ENCODE measurements around the gene TRIM45.
A peak's percentile ranks its signal among the peaks of the same experiment; 100 is the strongest.

Gene TRIM45

DNA sequence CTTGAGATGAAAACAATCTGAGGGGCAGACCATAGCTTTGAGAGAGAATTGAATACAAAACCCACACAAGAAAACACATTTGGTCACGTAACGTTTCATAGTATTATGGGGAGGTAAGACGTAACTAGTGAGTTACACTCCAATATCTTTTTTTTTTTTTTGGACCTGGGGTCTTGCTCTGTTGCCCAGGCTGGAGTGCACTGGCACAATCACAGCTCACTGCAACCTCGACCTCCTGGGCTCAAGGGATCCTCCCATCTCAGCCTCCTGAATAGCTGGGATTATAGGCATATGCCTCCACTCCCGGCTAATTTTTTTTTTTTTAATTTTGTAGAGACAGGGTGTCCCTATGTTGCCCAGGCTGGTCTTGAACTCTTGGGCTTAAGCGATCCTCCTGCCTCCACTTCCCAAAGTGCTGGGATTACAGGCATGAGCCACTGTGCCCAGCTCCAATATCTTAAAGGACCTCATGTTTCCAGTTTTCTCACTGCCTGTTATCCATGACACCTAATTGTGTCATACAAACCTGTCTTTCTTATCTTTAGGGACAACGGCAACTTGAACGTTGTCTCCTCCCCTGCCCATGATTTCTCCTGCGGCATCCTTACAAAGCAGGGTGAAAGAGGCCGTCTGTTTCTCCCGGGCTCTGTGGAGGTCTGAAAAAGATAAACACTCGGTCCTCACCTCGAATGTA, 5.3 kb downstream of the TRIM45 start:
- ChIA-PET CTCF (interaction anchor here (1.0 kb wide), 2 partner anchors 12 to 169 kb away, joined by 3 read pairs; no protein-coding TSS in a partner anchor), POLR2A (no interaction called here)
- H3K27ac ChIP-seq (ENCODE audit: extremely low read depth, low read depth, low read length) = no peak overlapping the region
- H3K4me1 ChIP-seq (ENCODE audit: control insufficient read depth, insufficient read depth, low read length) = no peaks in the 10 kb centered on the region
- no peaks in the 10 kb centered on the region for H3K9me3 ChIP-seq (ENCODE audit: control insufficient read depth, insufficient read depth, low read depth, low read length)
- no peak overlapping the region for H3K4me3 ChIP-seq (ENCODE audit: low read depth, low read length)
- peak; percentile 68; the same call in 1 of the 2 replicates for TF ChIP-seq ZNF121 (tag by site-specific recombination; IDR thresholded peaks at IDR 0.05)
- TF ChIP-seq, protein P1, sequence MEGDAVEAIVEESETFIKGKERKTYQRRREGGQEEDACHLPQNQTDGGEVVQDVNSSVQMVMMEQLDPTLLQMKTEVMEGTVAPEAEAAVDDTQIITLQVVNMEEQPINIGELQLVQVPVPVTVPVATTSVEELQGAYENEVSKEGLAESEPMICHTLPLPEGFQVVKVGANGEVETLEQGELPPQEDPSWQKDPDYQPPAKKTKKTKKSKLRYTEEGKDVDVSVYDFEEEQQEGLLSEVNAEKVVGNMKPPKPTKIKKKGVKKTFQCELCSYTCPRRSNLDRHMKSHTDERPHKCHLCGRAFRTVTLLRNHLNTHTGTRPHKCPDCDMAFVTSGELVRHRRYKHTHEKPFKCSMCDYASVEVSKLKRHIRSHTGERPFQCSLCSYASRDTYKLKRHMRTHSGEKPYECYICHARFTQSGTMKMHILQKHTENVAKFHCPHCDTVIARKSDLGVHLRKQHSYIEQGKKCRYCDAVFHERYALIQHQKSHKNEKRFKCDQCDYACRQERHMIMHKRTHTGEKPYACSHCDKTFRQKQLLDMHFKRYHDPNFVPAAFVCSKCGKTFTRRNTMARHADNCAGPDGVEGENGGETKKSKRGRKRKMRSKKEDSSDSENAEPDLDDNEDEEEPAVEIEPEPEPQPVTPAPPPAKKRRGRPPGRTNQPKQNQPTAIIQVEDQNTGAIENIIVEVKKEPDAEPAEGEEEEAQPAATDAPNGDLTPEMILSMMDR (tag by site-specific recombination; IDR thresholded peaks at IDR 0.05) = no peak
- no peak for TF ChIP-seq ZNF521 (tag by site-specific recombination; IDR thresholded peaks at IDR 0.05)
- no peak for TF ChIP-seq ZNF211 (tag by site-specific recombination; IDR thresholded peaks at IDR 0.05; ENCODE audit: low read depth)
- no peak for TF ChIP-seq IKZF3 (tag by site-specific recombination; IDR thresholded peaks at IDR 0.05)
- no peak for TF ChIP-seq ZNF585B (tag by site-specific recombination; IDR thresholded peaks at IDR 0.05)
- H3K36me3 ChIP-seq (ENCODE audit: control insufficient read depth in 2 of 2, insufficient read depth in 1 of 2, low read length in 2 of 2) = peaks cover 0 to 62% of the 10 kb centered on the region in 2 experiments; a peak in 2 of 3 replicates

DNA sequence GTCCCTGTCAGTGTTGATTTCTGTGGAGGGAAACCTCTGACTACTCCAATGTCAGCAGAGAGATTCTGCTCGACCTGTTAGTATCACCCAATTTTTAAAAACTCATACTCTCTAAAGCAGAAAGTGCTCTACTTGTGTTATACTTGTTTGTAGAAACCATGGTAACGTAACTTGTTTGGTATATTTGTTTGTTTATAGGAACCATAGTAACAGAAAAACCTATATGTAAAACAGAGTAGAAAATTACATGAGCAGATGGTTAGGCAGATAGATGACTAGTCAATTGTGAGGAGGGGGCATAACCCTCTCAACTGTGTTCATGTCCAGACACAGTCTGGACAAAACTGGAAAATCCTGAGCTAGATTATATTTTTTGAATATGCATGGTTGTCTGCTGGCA, 6.7 kb downstream of the TRIM45 start:
- Histone ChIP-seq H3K9me3 (ENCODE audit: control insufficient read depth, insufficient read depth, low read depth, low read length) (no peaks in the 10 kb centered on the region), H3K4me1 (ENCODE audit: control insufficient read depth, insufficient read depth, low read length) (no peaks in the 10 kb centered on the region), H3K4me3 (ENCODE audit: low read depth, low read length) (no peak overlapping the region), H3K36me3 (ENCODE audit: control insufficient read depth in 2 of 2, insufficient read depth in 1 of 2, low read length in 2 of 2) (peaks cover 0 to 74% of the 10 kb centered on the region in 2 experiments; a peak in 2 of 3 replicates), H3K27ac (ENCODE audit: extremely low read depth, low read depth, low read length) (no peak overlapping the region)
- POLR2A ChIA-PET = no interaction called here
- TF ChIP-seq ZNF777 (tag by site-specific recombination; IDR thresholded peaks at IDR 0.05; ENCODE audit: borderline replicate concordance) (no peak), ZNF791 (tag by site-specific recombination; IDR thresholded peaks at IDR 0.05) (no peak), ZNF555 (tag by site-specific recombination; conservative IDR thresholded peaks at IDR 0.05) (no peak), TCF7L2 (IDR thresholded peaks at IDR 0.05; ENCODE audit: borderline replicate concordance, low read depth, low read length) (no peak), ZNF23 (tag by site-specific recombination; IDR thresholded peaks at IDR 0.05; ENCODE audit: borderline replicate concordance) (no peak), ZNF596 (tag by site-specific recombination; IDR thresholded peaks at IDR 0.05) (no peak), ZNF146 (tag by site-specific recombination; IDR thresholded peaks at IDR 0.05) (no peak), ZNF140 (tag by site-specific recombination; IDR thresholded peaks at IDR 0.05) (no peak)
- TF ChIP-seq, protein P2, sequence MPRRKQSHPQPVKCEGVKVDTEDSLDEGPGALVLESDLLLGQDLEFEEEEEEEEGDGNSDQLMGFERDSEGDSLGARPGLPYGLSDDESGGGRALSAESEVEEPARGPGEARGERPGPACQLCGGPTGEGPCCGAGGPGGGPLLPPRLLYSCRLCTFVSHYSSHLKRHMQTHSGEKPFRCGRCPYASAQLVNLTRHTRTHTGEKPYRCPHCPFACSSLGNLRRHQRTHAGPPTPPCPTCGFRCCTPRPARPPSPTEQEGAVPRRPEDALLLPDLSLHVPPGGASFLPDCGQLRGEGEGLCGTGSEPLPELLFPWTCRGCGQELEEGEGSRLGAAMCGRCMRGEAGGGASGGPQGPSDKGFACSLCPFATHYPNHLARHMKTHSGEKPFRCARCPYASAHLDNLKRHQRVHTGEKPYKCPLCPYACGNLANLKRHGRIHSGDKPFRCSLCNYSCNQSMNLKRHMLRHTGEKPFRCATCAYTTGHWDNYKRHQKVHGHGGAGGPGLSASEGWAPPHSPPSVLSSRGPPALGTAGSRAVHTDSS (tag by site-specific recombination; IDR thresholded peaks at IDR 0.05) = no peak
- TF ChIP-seq, protein P3, sequence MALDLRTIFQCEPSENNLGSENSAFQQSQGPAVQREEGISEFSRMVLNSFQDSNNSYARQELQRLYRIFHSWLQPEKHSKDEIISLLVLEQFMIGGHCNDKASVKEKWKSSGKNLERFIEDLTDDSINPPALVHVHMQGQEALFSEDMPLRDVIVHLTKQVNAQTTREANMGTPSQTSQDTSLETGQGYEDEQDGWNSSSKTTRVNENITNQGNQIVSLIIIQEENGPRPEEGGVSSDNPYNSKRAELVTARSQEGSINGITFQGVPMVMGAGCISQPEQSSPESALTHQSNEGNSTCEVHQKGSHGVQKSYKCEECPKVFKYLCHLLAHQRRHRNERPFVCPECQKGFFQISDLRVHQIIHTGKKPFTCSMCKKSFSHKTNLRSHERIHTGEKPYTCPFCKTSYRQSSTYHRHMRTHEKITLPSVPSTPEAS (tag by site-specific recombination; IDR thresholded peaks at IDR 0.05) = no peak
- TF ChIP-seq, protein P4, sequence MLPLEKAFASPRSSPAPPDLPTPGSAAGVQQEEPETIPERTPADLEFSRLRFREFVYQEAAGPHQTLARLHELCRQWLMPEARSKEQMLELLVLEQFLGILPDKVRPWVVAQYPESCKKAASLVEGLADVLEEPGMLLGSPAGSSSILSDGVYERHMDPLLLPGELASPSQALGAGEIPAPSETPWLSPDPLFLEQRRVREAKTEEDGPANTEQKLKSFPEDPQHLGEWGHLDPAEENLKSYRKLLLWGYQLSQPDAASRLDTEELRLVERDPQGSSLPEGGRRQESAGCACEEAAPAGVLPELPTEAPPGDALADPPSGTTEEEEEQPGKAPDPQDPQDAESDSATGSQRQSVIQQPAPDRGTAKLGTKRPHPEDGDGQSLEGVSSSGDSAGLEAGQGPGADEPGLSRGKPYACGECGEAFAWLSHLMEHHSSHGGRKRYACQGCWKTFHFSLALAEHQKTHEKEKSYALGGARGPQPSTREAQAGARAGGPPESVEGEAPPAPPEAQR (tag by site-specific recombination; IDR thresholded peaks at IDR 0.05) = no peak
- TF ChIP-seq, protein P5, sequence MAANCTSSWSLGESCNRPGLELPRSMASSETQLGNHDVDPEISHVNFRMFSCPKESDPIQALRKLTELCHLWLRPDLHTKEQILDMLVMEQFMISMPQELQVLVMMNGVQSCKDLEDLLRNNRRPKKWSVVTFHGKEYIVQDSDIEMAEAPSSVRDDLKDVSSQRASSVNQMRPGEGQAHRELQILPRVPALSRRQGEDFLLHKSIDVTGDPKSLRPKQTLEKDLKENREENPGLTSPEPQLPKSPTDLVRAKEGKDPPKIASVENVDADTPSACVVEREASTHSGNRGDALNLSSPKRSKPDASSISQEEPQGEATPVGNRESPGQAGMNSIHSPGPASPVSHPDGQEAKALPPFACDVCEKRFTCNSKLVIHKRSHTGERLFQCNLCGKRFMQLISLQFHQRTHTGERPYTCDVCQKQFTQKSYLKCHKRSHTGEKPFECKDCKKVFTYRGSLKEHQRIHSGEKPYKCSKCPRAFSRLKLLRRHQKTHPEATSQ (tag by site-specific recombination; IDR thresholded peaks at IDR 0.05) = no peak
- CTCF ChIA-PET = interaction anchor here (0.6 to 1.1 kb wide), 2 partner anchors 47 to 540 kb away, joined by 3 read pairs; no protein-coding TSS in a partner anchor
